Parathyroid adenoma (tissue), 2 donors: ENCODE measurements around the gene PTPRF.

Experiments
- H2AFZ ChIP-seq: fragments of 300-600 bp; sonication (generic); one replicate; pipeline ENCODE4 v1.7.0; 2017; ENCODE audit warnings: antibody characterized with exemption, mild to moderate bottlenecking
- H3K27ac ChIP-seq: fragments of 300-600 bp; sonication (generic); one replicate; pipeline ENCODE4 v1.7.0; 2017
- H3K27me3 ChIP-seq: fragments of 300-600 bp; sonication (generic); one replicate; pipeline ENCODE4 v1.7.0; 2017; ENCODE audit warnings: low read length; ENCODE audit not compliant: control insufficient read depth, insufficient read depth
- H3K36me3 ChIP-seq: fragments of 300-600 bp; sonication (generic); one replicate; pipeline ENCODE4 v1.7.0; 2017; ENCODE audit warnings: low read length; ENCODE audit not compliant: control insufficient read depth, insufficient read depth
- H3K4me1 ChIP-seq: fragments of 300-600 bp; sonication (generic); one replicate; pipeline ENCODE4 v1.7.0; 2017; ENCODE audit warnings: control low read depth
- H3K4me2 ChIP-seq: fragments of 300-600 bp; sonication (generic); one replicate; pipeline ENCODE4 v1.7.0; 2017; ENCODE audit warnings: low read length
- H3K4me3 ChIP-seq: fragments of 300-600 bp; sonication (generic); one replicate; pipeline ENCODE4 v1.7.0; 2017; ENCODE audit warnings: low read depth, low read length
- H3K79me2 ChIP-seq: fragments of 300-600 bp; sonication (generic); one replicate; pipeline ENCODE4 v1.7.0; 2017; ENCODE audit warnings: control low read depth
- H3K9ac ChIP-seq: fragments of 300-600 bp; sonication (generic); one replicate; pipeline ENCODE4 v1.7.0; 2017; ENCODE audit warnings: mild to moderate bottlenecking
- H3K9me3 ChIP-seq: fragments of 300-600 bp; sonication (generic); one replicate; pipeline ENCODE4 v1.7.0; 2017; ENCODE audit warnings: low read length; ENCODE audit not compliant: control insufficient read depth
- TF ChIP-seq, protein P1 (sequence below): fragments of 300-600 bp; sonication (generic); IDR thresholded peaks from one replicate; pipeline ENCODE4 v1.7.0; 2017; ENCODE audit warnings: antibody characterized with exemption, mild to moderate bottlenecking
- donor health status: primary hyperparathyroidism.

The PTPRF gene

DNA sequence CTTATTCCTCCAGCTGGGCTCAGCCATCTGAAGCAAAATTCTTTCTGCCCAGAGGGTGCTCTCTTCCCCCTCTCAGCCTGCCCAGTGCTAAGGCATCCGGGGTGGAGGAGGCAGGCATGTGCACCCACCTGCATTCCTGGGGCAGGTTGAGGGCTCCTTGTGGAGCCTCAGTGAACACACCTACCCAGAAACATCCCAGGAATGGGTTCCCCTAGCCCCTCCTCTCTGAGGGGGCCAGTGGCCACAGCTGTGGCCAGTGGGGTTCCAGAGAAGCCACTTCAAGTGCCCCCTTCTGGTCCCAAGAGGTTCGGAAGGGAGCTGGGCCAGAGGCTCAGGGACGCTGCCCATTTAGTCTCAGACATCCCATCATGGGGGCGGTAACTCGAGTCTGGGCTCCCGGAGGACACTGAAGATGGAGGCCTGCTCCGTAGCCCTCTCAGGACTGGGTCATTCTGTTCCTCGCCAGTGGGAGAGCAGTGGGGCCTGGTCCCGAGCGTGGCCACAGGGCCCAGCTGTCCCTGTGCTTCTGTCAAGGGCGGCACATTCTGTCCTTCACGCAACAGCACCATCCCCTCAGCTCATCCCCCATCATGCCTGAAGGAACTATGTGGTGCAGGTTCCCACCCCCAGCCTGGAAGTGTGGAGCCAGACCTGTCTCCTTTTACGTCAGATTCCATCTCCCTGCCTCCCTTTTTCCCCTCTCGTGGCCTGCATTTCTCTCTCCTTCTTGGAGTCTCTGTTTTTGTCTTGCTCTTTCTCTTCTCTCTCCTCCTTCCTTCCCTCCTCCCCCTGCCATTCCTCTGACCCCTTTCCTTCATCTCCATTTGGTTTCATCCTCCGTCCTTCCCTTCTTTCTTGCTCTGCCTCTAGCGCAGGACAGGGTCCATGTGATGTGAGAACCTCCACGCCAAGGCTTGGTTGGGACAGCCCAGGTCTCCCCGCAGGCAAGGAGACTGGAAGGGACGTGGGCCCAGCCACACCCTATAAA lies 69.6 kb downstream of the PTPRF start:
- TF ChIP-seq, protein P1, sequence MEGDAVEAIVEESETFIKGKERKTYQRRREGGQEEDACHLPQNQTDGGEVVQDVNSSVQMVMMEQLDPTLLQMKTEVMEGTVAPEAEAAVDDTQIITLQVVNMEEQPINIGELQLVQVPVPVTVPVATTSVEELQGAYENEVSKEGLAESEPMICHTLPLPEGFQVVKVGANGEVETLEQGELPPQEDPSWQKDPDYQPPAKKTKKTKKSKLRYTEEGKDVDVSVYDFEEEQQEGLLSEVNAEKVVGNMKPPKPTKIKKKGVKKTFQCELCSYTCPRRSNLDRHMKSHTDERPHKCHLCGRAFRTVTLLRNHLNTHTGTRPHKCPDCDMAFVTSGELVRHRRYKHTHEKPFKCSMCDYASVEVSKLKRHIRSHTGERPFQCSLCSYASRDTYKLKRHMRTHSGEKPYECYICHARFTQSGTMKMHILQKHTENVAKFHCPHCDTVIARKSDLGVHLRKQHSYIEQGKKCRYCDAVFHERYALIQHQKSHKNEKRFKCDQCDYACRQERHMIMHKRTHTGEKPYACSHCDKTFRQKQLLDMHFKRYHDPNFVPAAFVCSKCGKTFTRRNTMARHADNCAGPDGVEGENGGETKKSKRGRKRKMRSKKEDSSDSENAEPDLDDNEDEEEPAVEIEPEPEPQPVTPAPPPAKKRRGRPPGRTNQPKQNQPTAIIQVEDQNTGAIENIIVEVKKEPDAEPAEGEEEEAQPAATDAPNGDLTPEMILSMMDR: no peak
- Histone ChIP-seq H3K4me2 (no peak overlapping the region), H3K9me3 (no peaks in the 10 kb centered on the region), H3K9ac (no peak overlapping the region), H2AFZ (no peak overlapping the region), H3K79me2 (no peaks in the 10 kb centered on the region), H3K4me3 (no peak overlapping the region), H3K36me3 (no peaks in the 10 kb centered on the region), H3K27me3 (no peaks in the 10 kb centered on the region), H3K4me1 (peaks cover 3% of the 10 kb centered on the region), H3K27ac (no peak overlapping the region)

DNA sequence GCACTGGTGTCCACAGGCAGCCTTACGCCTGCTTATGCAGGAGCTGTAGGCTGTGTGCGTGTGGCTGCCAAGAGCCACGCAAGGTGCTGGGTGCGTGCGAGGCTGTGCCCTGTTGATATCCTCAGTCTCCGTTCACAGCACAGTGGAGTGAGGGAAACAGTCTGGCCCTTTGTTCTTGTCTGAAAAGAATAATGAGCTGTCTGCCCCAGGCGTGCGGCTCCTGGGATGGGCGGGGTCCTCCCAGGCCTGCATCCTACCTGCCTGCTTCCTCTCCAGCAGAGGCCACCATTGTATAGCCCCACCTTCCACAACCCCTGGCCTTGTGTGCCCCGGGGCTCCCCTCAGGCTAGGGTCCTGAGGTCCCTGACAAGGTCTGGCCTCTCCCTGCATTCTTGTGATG lies 72.3 kb downstream of the PTPRF start:
- Histone ChIP-seq H3K9ac (no peak overlapping the region), H3K27ac (no peak overlapping the region), H3K27me3 (no peaks in the 10 kb centered on the region), H3K79me2 (no peaks in the 10 kb centered on the region), H3K4me2 (no peak overlapping the region), H3K4me1 (peaks cover 3% of the 10 kb centered on the region), H3K9me3 (no peaks in the 10 kb centered on the region), H3K36me3 (no peaks in the 10 kb centered on the region), H3K4me3 (no peak overlapping the region), H2AFZ (no peak overlapping the region)
- TF ChIP-seq, protein P1: no peak

DNA sequence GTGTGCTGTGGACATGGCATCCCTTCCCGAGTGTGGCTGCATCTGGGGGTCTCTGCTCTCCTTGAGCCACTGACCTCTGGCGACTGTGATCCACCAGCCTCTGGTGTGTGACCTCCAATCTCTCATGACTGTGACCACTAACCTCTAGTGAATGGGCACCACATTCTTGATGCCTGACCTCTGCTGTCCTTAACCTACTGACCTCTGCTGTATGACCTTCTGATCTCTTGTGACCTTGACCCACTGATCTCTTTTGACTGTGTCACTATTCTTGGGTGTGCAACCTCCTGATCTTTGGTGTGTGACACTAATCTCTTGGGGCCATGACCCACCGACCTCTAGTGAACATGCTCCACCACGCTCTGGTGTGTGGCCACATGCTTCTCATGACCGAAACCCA lies 73.5 kb downstream of the PTPRF start:
- Histone ChIP-seq H3K4me1 (peaks cover 3% of the 10 kb centered on the region), H3K36me3 (no peaks in the 10 kb centered on the region), H3K4me3 (no peak overlapping the region), H3K9me3 (no peaks in the 10 kb centered on the region), H3K4me2 (no peak overlapping the region), H3K27me3 (no peaks in the 10 kb centered on the region), H3K79me2 (no peaks in the 10 kb centered on the region), H2AFZ (no peak overlapping the region), H3K27ac (no peak overlapping the region), H3K9ac (no peak overlapping the region)
- TF ChIP-seq, protein P1: no peak

DNA sequence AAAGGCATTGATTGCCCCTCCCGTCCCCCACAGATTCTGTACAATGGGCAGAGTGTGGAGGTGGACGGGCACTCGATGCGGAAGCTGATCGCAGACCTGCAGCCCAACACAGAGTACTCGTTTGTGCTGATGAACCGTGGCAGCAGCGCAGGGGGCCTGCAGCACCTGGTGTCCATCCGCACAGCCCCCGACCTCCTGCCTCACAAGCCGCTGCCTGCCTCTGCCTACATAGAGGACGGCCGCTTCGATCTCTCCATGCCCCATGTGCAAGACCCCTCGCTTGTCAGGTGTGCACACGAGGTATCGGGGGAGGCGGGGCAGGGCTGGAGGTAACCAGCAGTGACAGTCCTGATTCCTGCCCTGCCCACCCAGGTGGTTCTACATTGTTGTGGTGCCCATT lies 74.5 kb downstream of the PTPRF start:
- TF ChIP-seq, protein P1: no peak

DNA sequence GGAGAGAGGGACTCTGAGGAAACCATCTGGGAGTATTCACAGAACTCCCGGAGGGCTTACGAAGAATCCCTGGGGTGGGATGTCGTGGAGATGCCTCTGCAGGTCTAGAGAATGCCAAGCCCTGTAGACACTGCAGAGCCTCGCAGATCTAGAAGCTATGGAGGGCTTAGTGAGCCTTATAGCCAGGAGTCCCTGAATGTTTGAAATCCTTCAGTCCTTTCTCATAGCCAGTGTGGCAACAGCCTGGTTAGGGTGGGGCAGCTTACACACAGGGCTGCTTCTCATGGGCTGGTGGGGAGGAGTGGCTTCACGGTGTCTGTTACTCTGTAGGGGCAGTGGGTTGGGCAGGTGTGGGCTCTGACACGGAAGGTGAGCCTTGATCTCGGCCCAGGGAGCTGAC lies 75.1 kb downstream of the PTPRF start:
- no peaks in the 10 kb centered on the region for H3K4me1 ChIP-seq
- no peaks in the 10 kb centered on the region for H3K36me3 ChIP-seq
- H3K4me2 ChIP-seq: no peak overlapping the region
- H3K79me2 ChIP-seq: no peaks in the 10 kb centered on the region
- no peak overlapping the region for H3K9ac ChIP-seq
- H3K27ac ChIP-seq: no peak overlapping the region
- no peaks in the 10 kb centered on the region for H3K9me3 ChIP-seq
- no peaks in the 10 kb centered on the region for H3K27me3 ChIP-seq
- no peak overlapping the region for H3K4me3 ChIP-seq
- H2AFZ ChIP-seq: no peak overlapping the region
- TF ChIP-seq, protein P1: no peak

More for the DNA sequence above, 74.5 kb downstream of the PTPRF start:
- H3K27ac ChIP-seq: no peak overlapping the region
- no peak overlapping the region for H2AFZ ChIP-seq
- no peaks in the 10 kb centered on the region for H3K36me3 ChIP-seq
- H3K9me3 ChIP-seq: no peaks in the 10 kb centered on the region
- no peak overlapping the region for H3K9ac ChIP-seq
- no peaks in the 10 kb centered on the region for H3K27me3 ChIP-seq
- H3K4me2 ChIP-seq: no peak overlapping the region
- no peak overlapping the region for H3K4me3 ChIP-seq
- peaks cover under 1% of the 10 kb centered on the region for H3K4me1 ChIP-seq
- no peaks in the 10 kb centered on the region for H3K79me2 ChIP-seq
